HepG2 (cell line): Measurements from ENCODE around the gene GOLGA8J. TPM values are rescaled to one million over a fixed set of nuclear protein-coding genes. Genes with fewer than 3 reads are reported as not detected.

Source experiments
- ATAC-seq: fragments of 200-7000 bp; cut with Tn5 transposase; 3 replicates; pipeline ENCODE4 v1.9.1; 2020; ENCODE audit warnings: mild to moderate bottlenecking, moderate library complexity
- BruUV-seq: library from RNA; stranded (reverse); fragments of 400-500 nt; replicated peaks from 2 replicates; lab custom pipeline; 2021; lab: Mats Ljungman, UMichigan
- CTCF ChIA-PET: fragments of 300-600 bp; formaldehyde crosslinking; extraction: SDS; loops from one replicate; lab custom pipeline; 2021; ENCODE audit warnings: low total read pairs, inconsistent platforms, low intra/inter-chr PET ratio; lab: Yijun Ruan, JAX
- POLR2A ChIA-PET: fragments of 350-600 bp; sonication (Branson Sonifier 250); formaldehyde crosslinking; loops from one replicate; lab custom pipeline; 2020; ENCODE audit warnings: antibody characterized with exemption, inconsistent platforms; lab: Yijun Ruan, JAX
- DNase-seq: peaks from one replicate; pipeline ENCODE4 v3.0.0-alpha.2; 2015; ENCODE audit warnings: low spot score
- FAIRE-seq: peaks from 3 replicates; lab custom pipeline; 2011; peaks lifted over from hg19 to GRCh38; lab: Jason Lieb, UNC
- H2AFZ ChIP-seq: one replicate; pipeline ENCODE4 v1.6.1; 2011; ENCODE audit warnings: low read length, inconsistent platforms
- H3K27ac ChIP-seq: fragments of 300-600 bp; 3 replicates; pipeline ENCODE4 v1.8.0; 2011; ENCODE audit warnings: mixed run types, mild to moderate bottlenecking, mixed read lengths, low read length, inconsistent platforms; ENCODE audit not compliant: insufficient read depth; ENCODE audit errors: extremely low read length
- H3K27me3 ChIP-seq, 2 experiments: fragments of 200-600 bp in 1 of 2; 2 replicates in 1 of 2; 3 replicates in 1 of 2; pipeline versions ENCODE4 v1.6.0 to v1.8.0; 2011; ENCODE audit warnings: low read length in 2 of 2, mild to moderate bottlenecking in 2 of 2, moderate library complexity in 2 of 2, inconsistent platforms in 1 of 2; ENCODE audit not compliant: insufficient read depth in 2 of 2, control insufficient read depth in 1 of 2
- H3K36me3 ChIP-seq, 2 experiments: fragments of 200-600 bp in 1 of 2; replicated peaks in 1 of 2; 2 replicates in 1 of 2; 3 replicates in 1 of 2; pipeline versions ENCODE4 v1.5.1 to v1.8.0; 2011; ENCODE audit warnings: low read length in 2 of 2, inconsistent platforms in 1 of 2; ENCODE audit not compliant: insufficient read depth in 2 of 2, control insufficient read depth in 1 of 2
- H3K4me1 ChIP-seq: 2 replicates; pipeline ENCODE4 v1.5.1; 2012; ENCODE audit warnings: low read length, inconsistent platforms; ENCODE audit not compliant: insufficient read depth
- H3K4me2 ChIP-seq: 2 replicates; pipeline ENCODE4 v1.6.0; 2011; ENCODE audit warnings: low read depth, low read length, inconsistent platforms
- H3K4me3 ChIP-seq, 3 experiments: fragments of 200-600 bp in 1 of 3; sonication (generic), shearing (Covaris generic) in 1 of 3; replicated peaks in 1 of 3; 2 replicates each; pipeline ENCODE4 v1.5.1; 2011 to 2016; ENCODE audit warnings: low read length in 3 of 3, inconsistent platforms in 2 of 3, low read depth in 2 of 3, mild to moderate bottlenecking in 2 of 3, control low read depth in 1 of 3, mixed read lengths in 1 of 3; ENCODE audit not compliant: insufficient read depth in 1 of 3
- H3K79me2 ChIP-seq: one replicate; pipeline ENCODE4 v1.6.1; 2011; ENCODE audit warnings: low read length, inconsistent platforms; ENCODE audit not compliant: insufficient read depth
- H3K9ac ChIP-seq: 2 replicates; pipeline ENCODE4 v1.6.0; 2011; ENCODE audit warnings: mild to moderate bottlenecking, low read depth, low read length, inconsistent platforms; ENCODE audit not compliant: insufficient read depth
- H3K9me3 ChIP-seq: 2 replicates; pipeline ENCODE4 v1.5.1; 2012; ENCODE audit warnings: mild to moderate bottlenecking, low read length
- H4K20me1 ChIP-seq: 2 replicates; pipeline ENCODE4 v1.6.0; 2011; ENCODE audit warnings: inconsistent platforms, mild to moderate bottlenecking, low read length, moderate library complexity; ENCODE audit not compliant: insufficient read depth
- AFF4 ChIP-seq: sonication (generic); formaldehyde crosslinking; IDR thresholded peaks from 2 replicates; pipeline ENCODE4 v1.4.0; 2020; ENCODE audit warnings: missing genetic modification reagents
- CBX5 ChIP-seq: sonication (generic); formaldehyde crosslinking; IDR thresholded peaks from 2 replicates; pipeline ENCODE4 v1.4.0; 2020; ENCODE audit warnings: missing genetic modification reagents, borderline replicate concordance
- EEA1 ChIP-seq: sonication (generic); formaldehyde crosslinking; IDR thresholded peaks from 2 replicates; pipeline ENCODE4 v1.5.1; 2020; ENCODE audit warnings: mild to moderate bottlenecking, missing genetic modification reagents, borderline replicate concordance
- FOSL1 ChIP-seq: sonication (generic); formaldehyde crosslinking; IDR thresholded peaks from 2 replicates; pipeline ENCODE4 v1.9.0; 2021; ENCODE audit warnings: missing genetic modification reagents, borderline replicate concordance
- FOXA1 ChIP-seq, 2 experiments: fragments of 450-650 bp in 1 of 2; sonication (generic) in 1 of 2; formaldehyde crosslinking in 1 of 2; IDR thresholded peaks; 2 replicates each; pipeline versions ENCODE4 v1.4.0 to v1.6.1; 2016 to 2020; ENCODE audit warnings: missing genetic modification reagents in 1 of 2
- IKZF5 ChIP-seq: IDR thresholded peaks from 2 replicates; pipeline ENCODE4 v1.6.1; 2018; ENCODE audit warnings: missing genetic modification reagents, mild to moderate bottlenecking, missing compliant biosample characterization
- LBX2 ChIP-seq: sonication (generic); formaldehyde crosslinking; IDR thresholded peaks from 2 replicates; pipeline ENCODE4 v1.5.0; 2020; ENCODE audit warnings: missing genetic modification reagents, mild to moderate bottlenecking, borderline replicate concordance
- TBL1XR1 ChIP-seq: fragments of 150-350 bp; IDR thresholded peaks from 2 replicates; pipeline ENCODE4 v1.6.1; 2014; ENCODE audit warnings: borderline replicate concordance, low read length; ENCODE audit not compliant: partially characterized antibody
- ZFP82 ChIP-seq: sonication (generic); formaldehyde crosslinking; IDR thresholded peaks from 2 replicates; pipeline ENCODE4 v1.5.1; 2020; ENCODE audit warnings: mild to moderate bottlenecking, missing genetic modification reagents, borderline replicate concordance
- ZNF17 ChIP-seq: sonication (generic); formaldehyde crosslinking; IDR thresholded peaks from 2 replicates; pipeline ENCODE4 v1.5.0; 2020; ENCODE audit warnings: mild to moderate bottlenecking, missing genetic modification reagents
- ZNF607 ChIP-seq: sonication (generic); formaldehyde crosslinking; IDR thresholded peaks from 2 replicates; pipeline ENCODE4 v1.5.1; 2020; ENCODE audit warnings: missing genetic modification reagents, mild to moderate bottlenecking, borderline replicate concordance
- ZNF709 ChIP-seq: sonication (generic); formaldehyde crosslinking; IDR thresholded peaks from 2 replicates; pipeline ENCODE4 v1.5.0; 2020; ENCODE audit warnings: mild to moderate bottlenecking, missing genetic modification reagents
- WGBS: methylation state at CpG from one replicate; pipeline ENCODE4 v1.1.6; 2017; ENCODE audit warnings: low lambda C conversion rate; 5-methylcytosine and 5-hydroxymethylcytosine counted together
- in situ Hi-C: cut with HindIII; loops from 2 replicates; pipeline ENCODE4 v1.10.0; 2017; ENCODE audit warnings: low pct_unique_long_range_greater_than_20kb; ENCODE audit not compliant: extremely low pct_ligation_motif_present
- intact Hi-C: fragments of 100-400 bp; cut with micrococcal nuclease; formaldehyde crosslinking; loops from one replicate; pipeline ENCODE4 v1.10.0; 2022; ENCODE audit not compliant: unreplicated experiment
- polyA plus RNA-seq, 8 experiments: library from polyadenylated mRNA; depleted of rRNA in 3 of 8; stranded (reverse) in 7 of 8; unstranded in 1 of 8; fragments of >200 nt; fragmentation: Illumina TruSeq in 4 of 8; extraction: Trizol in 4 of 8; gene quantifications; 2 replicates each; pipeline versions ENCODE4 v1.2.1 to v1.2.3, GENCODE V29; 2011 to 2016; ENCODE audit warnings: low read depth in 4 of 8, missing spikeins in 1 of 8, mixed read lengths in 1 of 8; ENCODE audit not compliant: insufficient read depth in 1 of 8
- total RNA-seq, 5 experiments: library from RNA; depleted of rRNA; stranded (reverse); fragments of >200 nt; fragmentation: Illumina TruSeq; extraction: Trizol; gene quantifications; 2 replicates each; pipeline ENCODE4 v1.2.3, GENCODE V29; 2016; ENCODE audit warnings: low read depth in 1 of 5
- TF ChIP-seq, protein P1 (sequence below): sonication (generic); formaldehyde crosslinking; IDR thresholded peaks from 2 replicates; pipeline ENCODE4 v1.8.0; 2022; ENCODE audit warnings: mild to moderate bottlenecking, missing genetic modification reagents; ENCODE audit not compliant: insufficient replicate concordance
- TF ChIP-seq, protein P2 (sequence below): IDR thresholded peaks from 2 replicates; pipeline ENCODE4 v1.6.1; 2016; ENCODE audit warnings: control low read depth

Gene GOLGA8J
- total and polyA plus RNA-seq, 2 of the 13 experiments (the other 11 are each of a cell fraction or from before 2014, with no cell fraction given): 0.05 TPM; not detected in 1

GRCh38 chr15:30043211-30043655 lies 39.5 kb upstream of the GOLGA8J start (continued):
- TF ChIP-seq TBL1XR1: no peak

DNA sequence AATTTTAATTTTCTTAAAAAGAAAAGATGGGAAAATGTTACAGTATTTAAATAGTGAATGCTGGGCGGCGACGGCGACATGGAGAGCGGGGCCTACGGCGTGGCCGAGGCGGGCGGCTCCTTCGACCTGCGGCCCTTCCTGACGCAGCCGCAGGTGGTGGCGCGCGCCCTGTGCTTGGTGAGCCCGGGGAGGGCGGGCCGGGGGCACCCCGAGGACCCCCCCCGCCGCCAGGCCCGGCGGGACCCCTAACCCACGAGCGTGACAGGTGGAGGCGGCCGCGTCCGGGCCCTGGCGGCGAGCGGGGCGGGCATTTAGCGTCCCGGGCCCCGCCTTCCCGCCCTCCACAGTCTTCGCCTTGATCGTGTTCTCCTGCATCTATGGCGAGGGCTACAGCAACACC lies 38.4 kb upstream of the GOLGA8J start:
- H3K36me3 ChIP-seq: no peaks in the 10 kb centered on the region
- FAIRE-seq: no peak
- H4K20me1 ChIP-seq: no peaks in the 10 kb centered on the region
- TF ChIP-seq, protein P1, sequence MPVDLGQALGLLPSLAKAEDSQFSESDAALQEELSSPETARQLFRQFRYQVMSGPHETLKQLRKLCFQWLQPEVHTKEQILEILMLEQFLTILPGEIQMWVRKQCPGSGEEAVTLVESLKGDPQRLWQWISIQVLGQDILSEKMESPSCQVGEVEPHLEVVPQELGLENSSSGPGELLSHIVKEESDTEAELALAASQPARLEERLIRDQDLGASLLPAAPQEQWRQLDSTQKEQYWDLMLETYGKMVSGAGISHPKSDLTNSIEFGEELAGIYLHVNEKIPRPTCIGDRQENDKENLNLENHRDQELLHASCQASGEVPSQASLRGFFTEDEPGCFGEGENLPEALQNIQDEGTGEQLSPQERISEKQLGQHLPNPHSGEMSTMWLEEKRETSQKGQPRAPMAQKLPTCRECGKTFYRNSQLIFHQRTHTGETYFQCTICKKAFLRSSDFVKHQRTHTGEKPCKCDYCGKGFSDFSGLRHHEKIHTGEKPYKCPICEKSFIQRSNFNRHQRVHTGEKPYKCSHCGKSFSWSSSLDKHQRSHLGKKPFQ (CRISPR knock-in tag): no peak
- TF ChIP-seq ZNF607 (CRISPR knock-in tag) (no peak), ZFP82 (CRISPR knock-in tag) (no peak), FOXA1 (IDR thresholded peaks at IDR 0.05) (no peak), FOXA1 (CRISPR knock-in tag; IDR thresholded peaks at IDR 0.05) (no peak), LBX2 (CRISPR knock-in tag) (no peak), IKZF5 (CRISPR knock-in tag) (no peak), FOSL1 (CRISPR knock-in tag) (no peak), EEA1 (CRISPR knock-in tag) (no peak), ZNF709 (CRISPR knock-in tag) (no peak), CBX5 (CRISPR knock-in tag) (no peak), AFF4 (no peak), ZNF17 (CRISPR knock-in tag) (no peak)
- TF ChIP-seq, protein P2, sequence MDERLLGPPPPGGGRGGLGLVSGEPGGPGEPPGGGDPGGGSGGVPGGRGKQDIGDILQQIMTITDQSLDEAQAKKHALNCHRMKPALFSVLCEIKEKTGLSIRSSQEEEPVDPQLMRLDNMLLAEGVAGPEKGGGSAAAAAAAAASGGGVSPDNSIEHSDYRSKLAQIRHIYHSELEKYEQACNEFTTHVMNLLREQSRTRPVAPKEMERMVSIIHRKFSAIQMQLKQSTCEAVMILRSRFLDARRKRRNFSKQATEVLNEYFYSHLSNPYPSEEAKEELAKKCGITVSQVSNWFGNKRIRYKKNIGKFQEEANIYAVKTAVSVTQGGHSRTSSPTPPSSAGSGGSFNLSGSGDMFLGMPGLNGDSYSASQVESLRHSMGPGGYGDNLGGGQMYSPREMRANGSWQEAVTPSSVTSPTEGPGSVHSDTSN (CRISPR knock-in tag): no peak
- H3K4me2 ChIP-seq: no peak overlapping the region
- no peak overlapping the region for H3K27ac ChIP-seq
- no peak overlapping the region for H3K4me3 ChIP-seq
- ATAC-seq: no peak
- in situ Hi-C loops (no loop called here), intact Hi-C loops (no loop called here)
- H3K9me3 ChIP-seq: no peaks in the 10 kb centered on the region
- H3K27me3 ChIP-seq: no peaks in the 10 kb centered on the region; a peak in 1 of 5 replicates
- ChIA-PET POLR2A (no interaction called here), CTCF (no interaction called here)
- WGBS: 74% methylated on average over 16 of the region's 42 CpGs
- no peak overlapping the region for H3K9ac ChIP-seq
- no peak for DNase-seq
- no peaks in the 10 kb centered on the region for H3K79me2 ChIP-seq
- H3K4me1 ChIP-seq: no peaks in the 10 kb centered on the region
- no TSS peak for BruUV-seq
- no peak overlapping the region for H2AFZ ChIP-seq
